GM12878 (cell line): ENCODE results near the gene HOXD10. TPM values are rescaled to one million over a fixed set of nuclear protein-coding genes. Genes with fewer than 3 reads are reported as not detected.

ENCODE experiments used
- ATAC-seq: fragments of 200-7000 bp; cut with Tn5 transposase; 3 replicates; pipeline ENCODE4 v1.9.1; 2020; ENCODE audit warnings: mild to moderate bottlenecking, moderate library complexity
- BruUV-seq: library from RNA; stranded (reverse); fragments of 400-500 nt; replicated peaks from 2 replicates; lab custom pipeline; 2021; lab: Mats Ljungman, UMichigan
- CTCF ChIA-PET: fragments of 300-600 bp; sonication (Branson Sonifier 250); formaldehyde crosslinking; extraction: SDS; loops from one replicate; lab custom pipeline; 2021; ENCODE audit warnings: inconsistent platforms; lab: Yijun Ruan, JAX
- POLR2A ChIA-PET: fragments of 350-600 bp; formaldehyde crosslinking; extraction: SDS; loops from one replicate; lab custom pipeline; 2021; ENCODE audit warnings: inconsistent platforms; lab: Charles Lee
- RAD21 ChIA-PET: fragments of 300-600 bp; sonication (Branson Sonifier 250); formaldehyde crosslinking; loops from one replicate; lab custom pipeline; 2023; ENCODE audit warnings: antibody characterized with exemption; ENCODE audit not compliant: unreplicated experiment; lab: Charles Lee
- SMC1A ChIA-PET: fragments of 300-600 bp; sonication (Branson Sonifier 250); formaldehyde crosslinking; loops from one replicate; lab custom pipeline; 2023; ENCODE audit not compliant: unreplicated experiment, uncharacterized antibody; lab: Charles Lee
- DNase-seq: peaks from one replicate; pipeline ENCODE4 v3.0.0-alpha.2; 2011; ENCODE audit warnings: low read depth, low spot score
- FAIRE-seq: peaks from 3 replicates; lab custom pipeline; 2011; peaks lifted over from hg19 to GRCh38; lab: Jason Lieb, UNC
- H2AFZ ChIP-seq: 2 replicates; pipeline ENCODE4 v1.6.0; 2011; ENCODE audit warnings: low read depth, low read length, control low read depth; ENCODE audit not compliant: control insufficient read depth
- H3K27ac ChIP-seq: 2 replicates; pipeline ENCODE4 v1.5.1; 2011; ENCODE audit warnings: control low read depth; ENCODE audit not compliant: control insufficient read depth, insufficient read depth
- H3K27me3 ChIP-seq, 2 experiments: replicated peaks in 1 of 2; 2 replicates each; pipeline versions ENCODE4 v1.6.0 to v1.6.1; 2011; ENCODE audit warnings: low read length in 1 of 2; ENCODE audit not compliant: control insufficient read depth in 2 of 2, insufficient read depth in 2 of 2
- H3K36me3 ChIP-seq, 2 experiments: 2 replicates each; pipeline ENCODE4 v1.5.1; 2011; ENCODE audit warnings: low read length in 1 of 2; ENCODE audit not compliant: control insufficient read depth in 2 of 2, insufficient read depth in 2 of 2
- H3K4me1 ChIP-seq: 2 replicates; pipeline ENCODE4 v1.6.1; 2011; ENCODE audit warnings: mild to moderate bottlenecking, low read length, moderate library complexity, mixed read lengths; ENCODE audit not compliant: control insufficient read depth, insufficient read depth
- H3K4me2 ChIP-seq: 2 replicates; pipeline ENCODE4 v1.6.0; 2011; ENCODE audit warnings: control low read depth; ENCODE audit not compliant: control insufficient read depth, insufficient read depth
- H3K4me3 ChIP-seq: fragments of 200-600 bp; sonication (generic); 2 replicates; pipeline ENCODE4 v1.5.1; 2016
- H3K79me2 ChIP-seq: 2 replicates; pipeline ENCODE4 v1.6.0; 2011; ENCODE audit warnings: low read length; ENCODE audit not compliant: control insufficient read depth, insufficient read depth
- H3K9ac ChIP-seq: 2 replicates; pipeline ENCODE4 v1.8.0; 2011; ENCODE audit warnings: low read length, control low read depth, mixed read lengths; ENCODE audit not compliant: control insufficient read depth, insufficient read depth
- H3K9me3 ChIP-seq: replicated peaks from 3 replicates; pipeline ENCODE4 v1.5.1; 2011; ENCODE audit warnings: mild to moderate bottlenecking, low read length; ENCODE audit not compliant: control insufficient read depth, insufficient read depth
- H4K20me1 ChIP-seq: 2 replicates; pipeline ENCODE4 v1.6.0; 2011; ENCODE audit not compliant: control insufficient read depth, insufficient read depth
- CHD2 ChIP-seq: IDR thresholded peaks from 2 replicates; pipeline ENCODE4 v1.6.1; 2011; ENCODE audit warnings: low read depth, low read length, improper control_type of control experiment, borderline replicate concordance
- ELK1 ChIP-seq: IDR thresholded peaks from 2 replicates; pipeline ENCODE4 v1.6.1; 2012; ENCODE audit warnings: low read depth, low read length, improper control_type of control experiment
- GABPA ChIP-seq: IDR thresholded peaks from 2 replicates; pipeline ENCODE4 v1.6.1; 2014; ENCODE audit warnings: antibody characterized with exemption, low read depth, mild to moderate bottlenecking, inconsistent platforms
- HCFC1 ChIP-seq: fragments of 150-350 bp; IDR thresholded peaks from 2 replicates; pipeline ENCODE4 v1.6.1; 2014; ENCODE audit warnings: low read length
- SMARCA5 ChIP-seq: fragments of 450-650 bp; IDR thresholded peaks from 2 replicates; pipeline ENCODE4 v1.6.1; 2017; ENCODE audit warnings: mild to moderate bottlenecking
- USF2 ChIP-seq: IDR thresholded peaks from 2 replicates; pipeline ENCODE4 v1.6.1; 2011; ENCODE audit warnings: low read depth, low read length, improper control_type of control experiment, borderline replicate concordance
- ZNF24 ChIP-seq: fragments of 450-650 bp; IDR thresholded peaks from 2 replicates; pipeline ENCODE4 v1.6.1; 2017; ENCODE audit warnings: antibody characterized with exemption, mild to moderate bottlenecking
- WGBS: methylation state at CpG from one replicate; pipeline ENCODE4 v1.1.6; 2016; ENCODE audit warnings: low lambda C conversion rate; ENCODE audit not compliant: insufficient replicate concordance, insufficient coverage; ENCODE audit errors: missing lambda C conversion rate; 5-methylcytosine and 5-hydroxymethylcytosine counted together
- in situ Hi-C: fragments of 300-500 bp; cut with MboI; formaldehyde crosslinking; loops from 9 replicates; pipeline ENCODE4 v1.14.3; 2018; ENCODE audit warnings: mixed read lengths
- intact Hi-C: fragments of 100-400 bp; cut with micrococcal nuclease; formaldehyde crosslinking; loops from one replicate; pipeline ENCODE4 v1.14.2; 2022; ENCODE audit not compliant: unreplicated experiment
- polyA plus RNA-seq, 11 experiments: library from polyadenylated mRNA; depleted of rRNA in 4 of 11; unstranded in 6 of 11; stranded (reverse) in 5 of 11; fragments of >200 nt; fragmentation: Nextera tagmentation in 4 of 11; fragmentation: Illumina TruSeq in 1 of 11; extraction: Ambion mirVana in 4 of 11; extraction: Trizol in 1 of 11; gene quantifications; 1 replicate in 1 of 11; 2 replicates in 10 of 11; pipeline versions ENCODE4 v1.2.1 to v1.2.3, GENCODE V29; 2011 to 2016; ENCODE audit warnings: inconsistent platforms in 2 of 11, missing spikeins in 2 of 11, low read depth in 1 of 11
- total RNA-seq, 4 experiments: library from RNA; depleted of rRNA in 3 of 4; stranded (reverse); fragments of >200 nt in 3 of 4; fragmentation: Illumina TruSeq in 1 of 4; extraction: Trizol in 1 of 4; gene quantifications; 2 replicates each; pipeline versions ENCODE4 v1.2.1 to v1.2.3, GENCODE V29; 2013 to 2021
- TF ChIP-seq, protein P1 (sequence below): fragments of 450-650 bp; formaldehyde crosslinking; IDR thresholded peaks from 2 replicates; pipeline ENCODE4 v1.4.0; 2020; ENCODE audit warnings: mild to moderate bottlenecking, moderate library complexity

HOXD10 gene
- total and polyA plus RNA-seq, 10 of the 15 experiments (the other 5 are each of a cell fraction or from before 2014, with no cell fraction given): not detected

DNA sequence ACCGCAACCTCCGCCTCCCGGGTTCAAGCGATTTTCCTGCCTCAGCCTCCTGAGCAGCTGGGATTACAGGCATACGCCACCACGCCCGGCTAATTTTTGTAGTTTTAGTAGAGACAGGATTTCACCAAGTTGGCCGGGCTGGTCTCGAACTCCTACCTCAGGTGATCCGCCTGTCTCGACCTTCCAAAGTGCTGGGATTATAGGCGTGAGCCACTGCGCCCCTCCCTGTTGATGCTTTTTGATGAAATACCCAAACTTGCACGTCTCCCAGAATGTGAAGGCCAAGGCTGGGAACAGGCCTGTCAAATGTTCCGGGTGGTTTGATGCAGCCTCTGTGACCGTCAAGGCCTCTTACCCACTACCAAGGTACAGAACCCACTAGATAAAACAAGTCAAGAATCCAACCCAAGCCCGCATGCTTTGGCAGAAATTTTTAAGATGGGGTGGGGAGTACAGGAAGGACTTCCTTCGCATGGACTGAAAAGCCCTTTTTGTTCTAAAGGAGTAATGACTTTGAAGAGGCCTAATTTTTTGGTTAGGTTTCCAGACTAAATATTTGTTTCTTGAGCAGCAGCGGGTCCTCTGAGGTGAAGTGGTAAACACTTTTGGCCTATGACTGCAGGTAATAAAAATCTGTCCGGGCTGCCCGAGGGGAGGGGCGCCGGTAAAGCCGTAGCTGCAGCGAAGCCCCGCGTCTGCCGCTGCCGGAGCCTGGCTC lies 29.1 kb upstream of the HOXD10 start:
- Histone ChIP-seq H3K9ac (no peak overlapping the region), H2AFZ (no peak overlapping the region), H3K9me3 (peaks cover 2% of the 10 kb centered on the region; the same call in 2 of the 3 replicates), H3K36me3 (no peaks in the 10 kb centered on the region)
- WGBS: 40% methylated on average over 29 of the region's 29 CpGs
- no TSS peak for BruUV-seq
- TF ChIP-seq, protein P1, sequence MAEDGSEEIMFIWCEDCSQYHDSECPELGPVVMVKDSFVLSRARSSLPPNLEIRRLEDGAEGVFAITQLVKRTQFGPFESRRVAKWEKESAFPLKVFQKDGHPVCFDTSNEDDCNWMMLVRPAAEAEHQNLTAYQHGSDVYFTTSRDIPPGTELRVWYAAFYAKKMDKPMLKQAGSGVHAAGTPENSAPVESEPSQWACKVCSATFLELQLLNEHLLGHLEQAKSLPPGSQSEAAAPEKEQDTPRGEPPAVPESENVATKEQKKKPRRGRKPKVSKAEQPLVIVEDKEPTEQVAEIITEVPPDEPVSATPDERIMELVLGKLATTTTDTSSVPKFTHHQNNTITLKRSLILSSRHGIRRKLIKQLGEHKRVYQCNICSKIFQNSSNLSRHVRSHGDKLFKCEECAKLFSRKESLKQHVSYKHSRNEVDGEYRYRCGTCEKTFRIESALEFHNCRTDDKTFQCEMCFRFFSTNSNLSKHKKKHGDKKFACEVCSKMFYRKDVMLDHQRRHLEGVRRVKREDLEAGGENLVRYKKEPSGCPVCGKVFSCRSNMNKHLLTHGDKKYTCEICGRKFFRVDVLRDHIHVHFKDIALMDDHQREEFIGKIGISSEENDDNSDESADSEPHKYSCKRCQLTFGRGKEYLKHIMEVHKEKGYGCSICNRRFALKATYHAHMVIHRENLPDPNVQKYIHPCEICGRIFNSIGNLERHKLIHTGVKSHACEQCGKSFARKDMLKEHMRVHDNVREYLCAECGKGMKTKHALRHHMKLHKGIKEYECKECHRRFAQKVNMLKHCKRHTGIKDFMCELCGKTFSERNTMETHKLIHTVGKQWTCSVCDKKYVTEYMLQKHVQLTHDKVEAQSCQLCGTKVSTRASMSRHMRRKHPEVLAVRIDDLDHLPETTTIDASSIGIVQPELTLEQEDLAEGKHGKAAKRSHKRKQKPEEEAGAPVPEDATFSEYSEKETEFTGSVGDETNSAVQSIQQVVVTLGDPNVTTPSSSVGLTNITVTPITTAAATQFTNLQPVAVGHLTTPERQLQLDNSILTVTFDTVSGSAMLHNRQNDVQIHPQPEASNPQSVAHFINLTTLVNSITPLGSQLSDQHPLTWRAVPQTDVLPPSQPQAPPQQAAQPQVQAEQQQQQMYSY: no peak
- TF ChIP-seq ELK1 (no peak), SMARCA5 (no peak), ZNF24 (no peak), USF2 (no peak), CHD2 (no peak), HCFC1 (no peak), GABPA (no peak)
- TF ChIP-seq, all 136 proteins: peak for 0
- H3K4me1 ChIP-seq: no peaks in the 10 kb centered on the region
- CTCF ChIA-PET: interaction anchor here (0.8 to 2.2 kb wide), 5 partner anchors 397 to 724 kb away, joined by 3 to 15 read pairs (median 4); no protein-coding TSS in a partner anchor
- in situ Hi-C loops (no loop called here), intact Hi-C loops (loop anchor here (2.0 to 10.0 kb wide), 2 partner anchors 203 to 397 kb away; no protein-coding TSS in a partner anchor)
- H3K27me3 ChIP-seq: peaks cover 12 to 30% of the 10 kb centered on the region in 2 experiments
- no peak for DNase-seq
- no peak for FAIRE-seq
- no peak overlapping the region for H3K4me3 ChIP-seq
- POLR2A ChIA-PET: no interaction called here
- no peaks in the 10 kb centered on the region for H3K79me2 ChIP-seq
- ATAC-seq: no peak
- no peak overlapping the region for H3K4me2 ChIP-seq
- no peaks in the 10 kb centered on the region for H4K20me1 ChIP-seq
- RAD21 ChIA-PET: interaction anchor here (2.4 kb wide), 1 partner anchor 397 kb away, joined by 9 read pairs; no protein-coding TSS in a partner anchor
- H3K27ac ChIP-seq: no peak overlapping the region
- SMC1A ChIA-PET: interaction anchor here (1.2 kb wide), 1 partner anchor 399 kb away, joined by 3 read pairs; no protein-coding TSS in a partner anchor
